Measurements from ENCODE around the gene CAMSAP2. TPM values are rescaled to one million over a fixed set of nuclear protein-coding genes. Genes with fewer than 3 reads are reported as not detected.

The CAMSAP2 gene
- total and polyA plus RNA-seq, 2 donors (not counting 3 experiments of a cell fraction or from before 2014, with no cell fraction given) = 6.7 to 45.5 TPM

DNA sequence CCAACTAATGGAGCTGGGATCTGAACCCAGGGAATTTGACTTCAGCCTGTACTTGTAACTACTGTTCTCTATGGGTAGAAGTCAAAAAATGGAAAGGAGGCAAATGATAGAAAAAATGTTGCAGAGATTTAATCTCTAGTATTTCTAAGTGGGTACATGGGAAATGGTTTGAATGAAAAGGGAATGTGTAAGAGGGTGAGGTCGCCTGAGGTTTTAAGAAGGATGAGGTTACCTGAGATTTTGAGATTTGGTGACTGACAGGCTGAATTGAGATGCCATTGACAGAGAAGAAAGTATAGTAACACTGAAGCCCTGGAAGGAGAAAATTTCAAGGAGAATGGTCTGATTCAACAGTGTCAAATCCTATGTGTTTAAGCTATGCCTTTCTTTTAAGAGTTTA lies 5.5 kb downstream of the CAMSAP2 start:
- Histone ChIP-seq H4K20me1 (replicated peaks; ENCODE audit: control insufficient read depth, extremely low read depth, insufficient read depth, low read length) (peaks cover 11% of the 10 kb centered on the region), H3K36me3 (ENCODE audit: control insufficient read depth in 2 of 2, extremely low read depth in 1 of 2, insufficient read depth in 2 of 2, low read length in 2 of 2) (peaks cover 0 to 3% of the 10 kb centered on the region in 2 experiments), H3K4me2 (ENCODE audit: insufficient read depth, low read length) (no peak overlapping the region), H3K9me3 (replicated peaks; ENCODE audit: control insufficient read depth, insufficient read depth, low read length) (no peaks in the 10 kb centered on the region), H3K27me3 (ENCODE audit: control insufficient read depth in 2 of 2, insufficient read depth in 2 of 2, low read length in 2 of 2) (no peaks in the 10 kb centered on the region), H3K4me3 (replicated peaks in 1 of 3; ENCODE audit: insufficient read depth in 1 of 3, low read depth in 1 of 3, low read length in 3 of 3) (no peak overlapping the region), H3K9ac (replicated peaks; ENCODE audit: extremely low read depth, insufficient read depth, low read length) (no peak overlapping the region), H3K9me1 (replicated peaks; ENCODE audit: control insufficient read depth, extremely low read depth, insufficient read depth, low read length) (no peaks in the 10 kb centered on the region), H3K4me1 (ENCODE audit: control insufficient read depth, extremely low read depth, insufficient read depth, low read length) (peaks cover 23% of the 10 kb centered on the region), H3K27ac (ENCODE audit: insufficient read depth, low read depth, low read length) (no peak overlapping the region), H3K79me2 (ENCODE audit: control insufficient read depth, insufficient read depth, low read length) (peaks cover 91% of the 10 kb centered on the region), H2AFZ (ENCODE audit: low read depth, low read length) (no peak overlapping the region)
- CTCF ChIA-PET = interaction anchor here (1.0 to 1.6 kb wide), 4 partner anchors 22 to 122 kb away, joined by 3 to 4 read pairs (median 4); no protein-coding TSS in a partner anchor
- FAIRE-seq (no peak), DNase-seq (ENCODE audit: low read depth, low spot score) (no peak)
- POLR2A ChIA-PET = interaction anchor here (0.6 kb wide), 1 partner anchor 9 kb away, joined by 4 read pairs; no protein-coding TSS in a partner anchor
- dilution Hi-C loops (cut with MboI; ENCODE audit: extremely low pct_ligation_motif_present, low sequenced_read_pairs) (no loop called here), intact Hi-C loops (cut with micrococcal nuclease) (no loop called here)
- BruUV-seq (replicated peaks) = no TSS peak
- no peak for TF ChIP-seq EZH2 (IDR thresholded peaks at IDR 0.05; ENCODE audit: borderline replicate concordance, low read depth, low read length, severe bottlenecking)
- no peak for TF ChIP-seq POLR2A (IDR thresholded peaks at IDR 0.05; ENCODE audit: low read depth, low read length)
- no peak for TF ChIP-seq MAX (IDR thresholded peaks at IDR 0.05; ENCODE audit: insufficient read depth, insufficient read length)

DNA sequence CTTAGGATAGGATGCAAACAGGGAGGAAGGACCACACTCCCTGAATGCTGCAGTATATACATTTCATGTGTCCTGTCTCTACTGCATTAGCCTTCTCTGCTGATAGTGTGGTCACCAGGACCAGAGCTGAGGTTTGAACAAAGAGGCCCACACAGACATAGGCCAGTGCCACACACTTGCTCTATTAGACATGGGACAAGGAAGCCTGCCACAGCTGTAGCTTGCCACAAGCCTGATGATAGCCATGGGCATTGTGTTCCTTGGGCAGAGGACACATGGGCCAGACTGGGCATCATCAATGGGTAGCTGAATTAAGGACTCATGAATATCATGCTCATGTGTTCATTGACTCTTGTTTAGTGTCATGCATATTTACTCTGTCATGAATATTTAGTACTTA lies 10.4 kb downstream of the CAMSAP2 start:
- FAIRE-seq = no peak
- intact Hi-C loops (cut with micrococcal nuclease) = no loop called here
- TF ChIP-seq MYC (IDR thresholded peaks at IDR 0.05; ENCODE audit: low read depth, low read length) (no peak), GATA2 (IDR thresholded peaks at IDR 0.05; ENCODE audit: insufficient read depth, insufficient read length, low read depth, low read length) (no peak), POLR2AphosphoS5 (IDR thresholded peaks at IDR 0.05; ENCODE audit: insufficient read depth, low read depth, low read length) (no peak), EZH2 (IDR thresholded peaks at IDR 0.05; ENCODE audit: borderline replicate concordance, low read depth, low read length, severe bottlenecking) (no peak), MAX (IDR thresholded peaks at IDR 0.05; ENCODE audit: insufficient read depth, insufficient read length) (no peak), JUN (IDR thresholded peaks at IDR 0.05; ENCODE audit: borderline replicate concordance, insufficient read depth, insufficient read length, low read depth) (no peak), FOS (IDR thresholded peaks at IDR 0.05; ENCODE audit: borderline replicate concordance, insufficient read depth, low read length) (no peak), POLR2A (IDR thresholded peaks at IDR 0.05; ENCODE audit: low read depth, low read length) (no peak)
- TF ChIP-seq, protein P1, sequence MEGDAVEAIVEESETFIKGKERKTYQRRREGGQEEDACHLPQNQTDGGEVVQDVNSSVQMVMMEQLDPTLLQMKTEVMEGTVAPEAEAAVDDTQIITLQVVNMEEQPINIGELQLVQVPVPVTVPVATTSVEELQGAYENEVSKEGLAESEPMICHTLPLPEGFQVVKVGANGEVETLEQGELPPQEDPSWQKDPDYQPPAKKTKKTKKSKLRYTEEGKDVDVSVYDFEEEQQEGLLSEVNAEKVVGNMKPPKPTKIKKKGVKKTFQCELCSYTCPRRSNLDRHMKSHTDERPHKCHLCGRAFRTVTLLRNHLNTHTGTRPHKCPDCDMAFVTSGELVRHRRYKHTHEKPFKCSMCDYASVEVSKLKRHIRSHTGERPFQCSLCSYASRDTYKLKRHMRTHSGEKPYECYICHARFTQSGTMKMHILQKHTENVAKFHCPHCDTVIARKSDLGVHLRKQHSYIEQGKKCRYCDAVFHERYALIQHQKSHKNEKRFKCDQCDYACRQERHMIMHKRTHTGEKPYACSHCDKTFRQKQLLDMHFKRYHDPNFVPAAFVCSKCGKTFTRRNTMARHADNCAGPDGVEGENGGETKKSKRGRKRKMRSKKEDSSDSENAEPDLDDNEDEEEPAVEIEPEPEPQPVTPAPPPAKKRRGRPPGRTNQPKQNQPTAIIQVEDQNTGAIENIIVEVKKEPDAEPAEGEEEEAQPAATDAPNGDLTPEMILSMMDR (IDR thresholded peaks at IDR 0.05; ENCODE audit: extremely low read depth in 1 of 2, insufficient read depth in 1 of 2, low read depth in 1 of 2, low read length in 2 of 2) = no peak

More for the DNA sequence above, 10.4 kb downstream of the CAMSAP2 start:
- no peak overlapping the region for H2AFZ ChIP-seq (ENCODE audit: low read depth, low read length)
- peaks cover 82% of the 10 kb centered on the region for H3K79me2 ChIP-seq (ENCODE audit: control insufficient read depth, insufficient read depth, low read length)
- no peak overlapping the region for H3K27ac ChIP-seq (ENCODE audit: insufficient read depth, low read depth, low read length)
- BruUV-seq (replicated peaks) = no TSS peak
- no peak overlapping the region for H3K4me2 ChIP-seq (ENCODE audit: insufficient read depth, low read length)
- H3K9me1 ChIP-seq (replicated peaks; ENCODE audit: control insufficient read depth, extremely low read depth, insufficient read depth, low read length) = no peaks in the 10 kb centered on the region
- DNase-seq (ENCODE audit: low read depth, low spot score) = no peak
- peaks cover 0 to 6% of the 10 kb centered on the region in 2 experiments for H3K36me3 ChIP-seq (ENCODE audit: control insufficient read depth in 2 of 2, extremely low read depth in 1 of 2, insufficient read depth in 2 of 2, low read length in 2 of 2)
- dilution Hi-C loops (cut with MboI; ENCODE audit: extremely low pct_ligation_motif_present, low sequenced_read_pairs) = no loop called here
- POLR2A ChIA-PET = interaction anchor here (0.7 to 1.4 kb wide), 2 partner anchors 10 to 127 kb away, joined by 3 to 5 read pairs; partner anchors contain the start of gene CAMSAP2
- no peak overlapping the region for H3K4me3 ChIP-seq (replicated peaks in 1 of 3; ENCODE audit: insufficient read depth in 1 of 3, low read depth in 1 of 3, low read length in 3 of 3)
- no peaks in the 10 kb centered on the region for H3K27me3 ChIP-seq (ENCODE audit: control insufficient read depth in 2 of 2, insufficient read depth in 2 of 2, low read length in 2 of 2)
- H4K20me1 ChIP-seq (replicated peaks; ENCODE audit: control insufficient read depth, extremely low read depth, insufficient read depth, low read length) = peaks cover 4% of the 10 kb centered on the region
- H3K4me1 ChIP-seq (ENCODE audit: control insufficient read depth, extremely low read depth, insufficient read depth, low read length) = no peaks in the 10 kb centered on the region
- no peak overlapping the region for H3K9ac ChIP-seq (replicated peaks; ENCODE audit: extremely low read depth, insufficient read depth, low read length)
- CTCF ChIA-PET = interaction anchor here (1.1 to 2.4 kb wide), 3 partner anchors 9 to 127 kb away, joined by 4 to 8 read pairs (median 5); no protein-coding TSS in a partner anchor
- H3K9me3 ChIP-seq (replicated peaks; ENCODE audit: control insufficient read depth, insufficient read depth, low read length) = no peaks in the 10 kb centered on the region

Data from endothelial cell of umbilical vein (primary cell).